H1 (cell line): ENCODE data around the gene RAD51B. TPM values are rescaled to one million over a fixed set of nuclear protein-coding genes. Genes with fewer than 3 reads are reported as not detected.

Experiments used
- CHD2 ChIP-seq: IDR thresholded peaks from 2 replicates; pipeline ENCODE4 v1.6.1; 2012; ENCODE audit warnings: low read length, improper control_type of control experiment
- CTBP2 ChIP-seq: IDR thresholded peaks from 2 replicates; pipeline ENCODE4 v1.7.0; 2011; ENCODE audit warnings: borderline replicate concordance, mild to moderate bottlenecking, moderate library complexity, mixed read lengths, low read length; ENCODE audit not compliant: insufficient read depth, insufficient read length
- GTF2F1 ChIP-seq: IDR thresholded peaks from 2 replicates; pipeline ENCODE4 v1.6.1; 2012; ENCODE audit warnings: low read depth, low read length, improper control_type of control experiment, borderline replicate concordance
- HDAC2 ChIP-seq, 2 experiments: fragments of 300-600 bp in 1 of 2; sonication (generic) in 1 of 2; IDR thresholded peaks; 2 replicates each; pipeline ENCODE4 v1.6.1; 2011 to 2012; ENCODE audit warnings: low read depth in 2 of 2, low read length in 2 of 2, mild to moderate bottlenecking in 2 of 2, moderate library complexity in 2 of 2, borderline replicate concordance in 1 of 2, inconsistent platforms in 1 of 2
- JUN ChIP-seq: IDR thresholded peaks from 2 replicates; pipeline ENCODE4 v1.6.1; 2011; ENCODE audit warnings: low read depth, mild to moderate bottlenecking, improper control_type of control experiment, low read length
- KDM4A ChIP-seq: IDR thresholded peaks from one replicate; pipeline ENCODE4 v1.7.1; 2012; ENCODE audit warnings: low read depth, mild to moderate bottlenecking, moderate library complexity, low read length, inconsistent platforms; ENCODE audit not compliant: severe bottlenecking
- NRF1 ChIP-seq: IDR thresholded peaks from 2 replicates; pipeline ENCODE4 v1.6.1; 2011; ENCODE audit warnings: mild to moderate bottlenecking, low read depth, low read length, improper control_type of control experiment
- PHF8 ChIP-seq: fragments of 200-600 bp; sonication (generic); conservative IDR thresholded peaks from 2 replicates; pipeline ENCODE4 v1.7.1; 2012; ENCODE audit warnings: low read depth, mild to moderate bottlenecking, inconsistent platforms, low read length, moderate library complexity
- POLR2A ChIP-seq, 2 experiments: IDR thresholded peaks; 1 replicate in 1 of 2; 2 replicates in 1 of 2; pipeline ENCODE4 v1.6.1; 2011; ENCODE audit warnings: low read depth in 2 of 2, low read length in 2 of 2, mild to moderate bottlenecking in 2 of 2; ENCODE audit errors: control extremely low read depth in 1 of 2
- RAD21 ChIP-seq, 2 experiments: IDR thresholded peaks in 1 of 2; conservative IDR thresholded peaks in 1 of 2; 2 replicates each; pipeline ENCODE4 v1.6.1; 2011; ENCODE audit warnings: low read depth in 2 of 2, low read length in 2 of 2, improper control_type of control experiment in 1 of 2, inconsistent platforms in 1 of 2, mild to moderate bottlenecking in 1 of 2, moderate library complexity in 1 of 2
- RXRA ChIP-seq: IDR thresholded peaks from 2 replicates; pipeline ENCODE4 v1.6.1; 2011; ENCODE audit warnings: low read depth, mild to moderate bottlenecking, low read length, moderate library complexity; ENCODE audit not compliant: insufficient read depth
- SIX5 ChIP-seq: IDR thresholded peaks from 2 replicates; pipeline ENCODE4 v1.6.1; 2011; ENCODE audit warnings: mild to moderate bottlenecking, low read depth, low read length
- SP2 ChIP-seq: IDR thresholded peaks from 2 replicates; pipeline ENCODE4 v1.6.1; 2012; ENCODE audit warnings: mild to moderate bottlenecking, low read length, inconsistent platforms
- SUZ12 ChIP-seq: fragments of 200-600 bp; sonication (generic); IDR thresholded peaks from 2 replicates; pipeline ENCODE4 v1.6.1; 2012; ENCODE audit warnings: mild to moderate bottlenecking, inconsistent platforms, low read length, moderate library complexity, mixed read lengths
- TAF1 ChIP-seq: IDR thresholded peaks from 2 replicates; pipeline ENCODE4 v1.6.1; 2011; ENCODE audit warnings: mild to moderate bottlenecking, low read depth, low read length
- TCF12 ChIP-seq: IDR thresholded peaks from 2 replicates; pipeline ENCODE4 v1.6.1; 2011; ENCODE audit warnings: low read depth, mild to moderate bottlenecking, low read length
- polyA plus RNA-seq, 7 experiments: library from polyadenylated mRNA; depleted of rRNA in 3 of 7; stranded (reverse) in 5 of 7; unstranded in 2 of 7; fragments of >200 nt in 5 of 7; fragments of 200-250 nt in 2 of 7; gene quantifications; 1 replicate in 5 of 7; 2 replicates in 1 of 7; 4 replicates in 1 of 7; pipeline versions ENCODE4 v1.2.1 to v1.2.3, GENCODE V29; 2011 to 2013; ENCODE audit warnings: missing spikeins in 2 of 7, mixed read lengths in 2 of 7
- total RNA-seq: library from RNA; stranded (reverse); fragmentation: NEBNext Ultra II Directional; extraction: Animal tissue kit (Norgen Biotek cat#: 25700); gene quantifications from 2 replicates; pipeline ENCODE4 v1.2.1, GENCODE V29; 2021
- TF ChIP-seq, protein P1 (sequence below): IDR thresholded peaks from 2 replicates; pipeline ENCODE4 v1.6.1; 2012; ENCODE audit warnings: inconsistent platforms
- TF ChIP-seq, protein P2 (sequence below): IDR thresholded peaks from 2 replicates; pipeline ENCODE4 v1.6.1; 2012; ENCODE audit warnings: low read length, inconsistent platforms

The RAD51B gene
- total and polyA plus RNA-seq, 2 of the 8 experiments (the other 6 are each of a cell fraction or from before 2014, with no cell fraction given) = 3.9 to 14.9 TPM

DNA sequence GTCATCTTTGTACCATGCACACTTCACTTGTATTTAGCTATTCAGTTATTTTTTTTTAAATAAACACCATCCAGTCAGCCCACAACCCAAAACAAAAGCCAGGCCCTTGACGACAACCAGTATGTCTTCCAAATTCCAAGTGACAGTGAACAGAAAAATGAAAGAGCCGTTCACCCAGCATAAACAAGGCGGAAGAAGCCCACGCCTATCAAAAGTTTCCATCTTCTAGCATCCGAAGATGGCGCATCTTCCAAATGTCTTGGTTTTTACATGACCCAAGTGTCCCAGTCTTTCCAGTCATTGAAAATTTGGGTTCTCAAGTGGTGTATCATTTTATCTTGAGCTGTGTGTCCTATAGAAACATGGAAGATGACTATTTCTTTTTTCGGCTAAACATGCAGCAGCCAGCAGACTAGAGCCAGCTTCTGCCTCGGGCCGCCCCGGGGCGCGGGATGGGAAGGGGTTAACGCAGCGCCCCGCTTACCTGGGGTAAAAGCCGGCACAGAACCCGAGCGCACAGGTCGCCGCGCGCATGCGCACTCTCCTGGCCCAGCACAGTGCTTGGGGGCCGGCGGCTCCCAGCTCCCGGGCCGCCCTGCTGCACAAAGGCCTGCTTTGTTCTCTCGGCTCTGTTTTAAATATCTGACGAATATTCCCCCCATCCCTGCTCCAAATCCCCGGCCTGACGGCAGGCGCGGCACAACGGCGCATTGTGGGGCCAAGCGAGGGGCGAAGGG is 808.5 kb downstream of the RAD51B start (continued):
- TF ChIP-seq TCF12 (no peak), KDM4A (no peak), SIX5 (no peak), CTBP2 (no peak), TAF1 (peak; percentile 57; the same call in 1 of the 2 replicates), RAD21 (IDR thresholded peaks at IDR 0.05 in 1 of 2, conservative IDR thresholded peaks at IDR 0.05 in 1 of 2; ENCODE audit: low read depth in 2 of 2, low read length in 2 of 2) (peak in 1 of 2 experiments; percentile 24; a peak in 1 of 4 replicates), RXRA (no peak), POLR2A (IDR thresholded peaks at IDR 0.05; ENCODE audit: control extremely low read depth in 1 of 2, low read depth in 2 of 2, low read length in 2 of 2) (peak in 1 of 2 experiments; percentile 66; a peak in 1 of 3 replicates), SUZ12 (no peak), GTF2F1 (no peak), JUN (no peak), CHD2 (no peak), NRF1 (peak; percentile 76), PHF8 (peak; percentile 57; the same call in 1 of the 2 replicates), SP2 (no peak), HDAC2 (IDR thresholded peaks at IDR 0.05; ENCODE audit: borderline replicate concordance in 1 of 2, low read depth in 2 of 2, low read length in 2 of 2) (no peak)
- TF ChIP-seq, protein P1, sequence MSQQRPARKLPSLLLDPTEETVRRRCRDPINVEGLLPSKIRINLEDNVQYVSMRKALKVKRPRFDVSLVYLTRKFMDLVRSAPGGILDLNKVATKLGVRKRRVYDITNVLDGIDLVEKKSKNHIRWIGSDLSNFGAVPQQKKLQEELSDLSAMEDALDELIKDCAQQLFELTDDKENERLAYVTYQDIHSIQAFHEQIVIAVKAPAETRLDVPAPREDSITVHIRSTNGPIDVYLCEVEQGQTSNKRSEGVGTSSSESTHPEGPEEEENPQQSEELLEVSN = no peak
- TF ChIP-seq, protein P2, sequence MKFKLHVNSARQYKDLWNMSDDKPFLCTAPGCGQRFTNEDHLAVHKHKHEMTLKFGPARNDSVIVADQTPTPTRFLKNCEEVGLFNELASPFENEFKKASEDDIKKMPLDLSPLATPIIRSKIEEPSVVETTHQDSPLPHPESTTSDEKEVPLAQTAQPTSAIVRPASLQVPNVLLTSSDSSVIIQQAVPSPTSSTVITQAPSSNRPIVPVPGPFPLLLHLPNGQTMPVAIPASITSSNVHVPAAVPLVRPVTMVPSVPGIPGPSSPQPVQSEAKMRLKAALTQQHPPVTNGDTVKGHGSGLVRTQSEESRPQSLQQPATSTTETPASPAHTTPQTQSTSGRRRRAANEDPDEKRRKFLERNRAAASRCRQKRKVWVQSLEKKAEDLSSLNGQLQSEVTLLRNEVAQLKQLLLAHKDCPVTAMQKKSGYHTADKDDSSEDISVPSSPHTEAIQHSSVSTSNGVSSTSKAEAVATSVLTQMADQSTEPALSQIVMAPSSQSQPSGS = no peak
